BLaER1 treated with 17β-estradiol and CSF1 and Interleukin-3, amounts not matched to agents 10 nM and 100 nM (cell line): ENCODE data around the gene TRDN.

ENCODE experiments used
- H3K27ac ChIP-seq, 11 experiments: shearing (Covaris generic); formaldehyde crosslinking; 2 replicates each; pipeline ENCODE4 v1.8.1; 2022
- H3K27me3 ChIP-seq, 11 experiments: shearing (Covaris generic); formaldehyde crosslinking; 2 replicates each; pipeline ENCODE4 v1.8.1; 2022
- H3K36me3 ChIP-seq, 11 experiments: shearing (Covaris generic); formaldehyde crosslinking; 2 replicates each; pipeline ENCODE4 v1.8.1; 2022
- H3K4me1 ChIP-seq, 10 experiments: shearing (Covaris generic); formaldehyde crosslinking; 2 replicates each; pipeline ENCODE4 v1.8.1; 2022
- H3K4me2 ChIP-seq, 11 experiments: shearing (Covaris generic); formaldehyde crosslinking; 2 replicates each; pipeline ENCODE4 v1.8.1; 2022
- H3K4me3 ChIP-seq, 10 experiments: shearing (Covaris generic); formaldehyde crosslinking; 2 replicates each; pipeline ENCODE4 v1.8.1; 2022
- H3K9ac ChIP-seq, 11 experiments: shearing (Covaris generic); formaldehyde crosslinking; 2 replicates each; pipeline ENCODE4 v1.8.1; 2022
- H3K9me3 ChIP-seq, 11 experiments: shearing (Covaris generic); formaldehyde crosslinking; replicated peaks in 1 of 11; 2 replicates each; pipeline ENCODE4 v1.8.1; 2022
- H4K20me1 ChIP-seq, 11 experiments: shearing (Covaris generic); formaldehyde crosslinking; 2 replicates each; pipeline ENCODE4 v1.8.1; 2022
- Cebpa-rat ChIP-seq, 11 experiments: shearing (Covaris generic); IDR thresholded peaks; 2 replicates each; pipeline ENCODE4 v1.8.1; 2022

TRDN gene

DNA sequence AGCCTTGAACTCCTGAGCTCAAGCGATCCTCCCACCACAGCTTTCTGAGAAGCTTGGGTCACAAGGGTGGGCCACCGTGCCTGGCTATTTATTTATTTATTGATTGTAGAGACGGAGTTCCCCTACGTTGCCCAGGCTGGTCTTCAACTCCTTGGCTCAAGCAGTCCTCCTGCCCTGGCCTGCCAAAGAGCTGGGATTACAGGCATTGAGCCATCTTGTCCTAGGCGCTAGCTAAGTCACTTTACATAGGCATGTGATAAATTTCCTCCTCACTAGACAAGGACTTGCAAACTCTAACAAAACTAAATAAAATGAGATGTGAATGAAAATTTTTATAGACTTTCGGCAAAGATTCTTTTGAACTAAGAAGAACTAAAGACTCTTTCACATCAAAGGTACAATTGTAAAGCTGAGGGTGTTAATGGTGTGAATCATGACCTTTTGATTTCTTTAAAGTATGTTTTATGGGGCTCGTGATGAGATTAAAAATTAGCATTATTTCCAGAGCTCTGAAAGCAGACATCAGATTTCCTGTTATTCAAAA lies 428.7 kb downstream of the TRDN start:
- Histone ChIP-seq H3K4me2 (no peak overlapping the region), H4K20me1 (no peaks in the 10 kb centered on the region)

DNA sequence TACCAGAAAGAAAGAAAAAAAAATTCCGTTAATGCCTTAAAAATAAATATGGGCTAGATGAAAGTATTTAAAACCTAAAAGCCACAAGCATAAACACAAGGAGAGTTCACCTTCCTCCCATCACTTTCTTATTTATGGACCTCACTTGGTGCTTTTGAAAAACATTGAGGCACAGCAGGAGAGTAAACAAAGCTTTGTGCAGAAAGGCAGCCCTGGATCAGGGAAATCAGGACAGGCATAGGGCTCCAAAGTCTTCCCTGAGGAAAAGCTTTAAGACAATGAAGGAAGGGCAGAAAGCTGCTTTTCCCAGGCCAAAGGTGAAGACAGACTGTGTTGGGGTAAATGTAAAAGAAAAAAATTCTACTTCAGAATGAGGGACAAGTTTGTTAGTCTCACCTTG lies 432.8 kb downstream of the TRDN start:
- Histone ChIP-seq H3K4me3 (no peak overlapping the region), H3K27me3 (no peaks in the 10 kb centered on the region), H4K20me1 (no peaks in the 10 kb centered on the region), H3K4me2 (no peak overlapping the region), H3K27ac (no peak overlapping the region), H3K9me3 (peaks cover 11 to 17% (median 15%) of the 10 kb centered on the region in 11 experiments; a peak in 21 of 22 replicates), H3K36me3 (no peaks in the 10 kb centered on the region), H3K4me1 (no peaks in the 10 kb centered on the region), H3K9ac (no peak overlapping the region)
- no peak for TF ChIP-seq Cebpa-rat (IDR thresholded peaks at IDR 0.05)

More for the DNA sequence above, 428.7 kb downstream of the TRDN start:
- no peaks in the 10 kb centered on the region for H3K4me1 ChIP-seq
- H3K9ac ChIP-seq, result no peak overlapping the region
- H3K27ac ChIP-seq, result no peak overlapping the region
- no peak overlapping the region for H3K4me3 ChIP-seq
- 0 out of 22 replicates have a peak, but pooled peaks cover 0 to under 1% (median 0%) of the 10 kb centered on the region in 11 experiments for H3K9me3 ChIP-seq
- TF ChIP-seq Cebpa-rat (IDR thresholded peaks at IDR 0.05), result no peak
- no peaks in the 10 kb centered on the region for H3K36me3 ChIP-seq
- H3K27me3 ChIP-seq, result no peaks in the 10 kb centered on the region

DNA sequence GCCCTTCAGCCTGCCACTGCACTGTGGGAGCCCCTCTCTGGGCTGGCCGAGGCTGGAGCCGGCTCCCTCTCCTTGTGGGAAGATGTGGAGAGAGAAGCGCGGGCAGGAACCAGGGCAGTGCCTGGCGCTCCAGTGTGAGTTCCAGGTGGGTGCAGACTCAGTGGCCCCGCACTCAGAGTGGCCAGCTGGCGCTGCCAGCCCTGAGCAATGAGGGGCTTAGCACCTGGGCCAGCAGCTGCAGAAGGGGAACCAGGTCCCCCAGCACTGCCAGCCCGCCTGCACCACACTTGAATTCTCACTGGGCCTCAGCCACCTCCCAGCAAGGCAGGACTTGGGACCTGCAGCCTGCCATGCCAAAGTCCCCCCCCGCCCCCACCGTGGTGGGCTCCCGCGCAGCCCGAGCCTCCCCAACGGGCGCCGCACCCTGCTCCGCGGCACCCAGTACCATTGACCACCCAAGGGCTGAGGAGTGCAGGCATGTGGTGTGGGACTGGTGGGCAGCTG lies 434.8 kb downstream of the TRDN start:
- Histone ChIP-seq H3K27me3 (no peaks in the 10 kb centered on the region), H3K9me3 (peaks cover 11 to 17% (median 15%) of the 10 kb centered on the region in 11 experiments; a peak in 21 of 22 replicates), H3K4me2 (no peak overlapping the region), H3K4me3 (no peak overlapping the region), H3K27ac (no peak overlapping the region), H3K9ac (no peak overlapping the region), H4K20me1 (no peaks in the 10 kb centered on the region), H3K36me3 (no peaks in the 10 kb centered on the region), H3K4me1 (no peaks in the 10 kb centered on the region)
- TF ChIP-seq Cebpa-rat (IDR thresholded peaks at IDR 0.05), result no peak

DNA sequence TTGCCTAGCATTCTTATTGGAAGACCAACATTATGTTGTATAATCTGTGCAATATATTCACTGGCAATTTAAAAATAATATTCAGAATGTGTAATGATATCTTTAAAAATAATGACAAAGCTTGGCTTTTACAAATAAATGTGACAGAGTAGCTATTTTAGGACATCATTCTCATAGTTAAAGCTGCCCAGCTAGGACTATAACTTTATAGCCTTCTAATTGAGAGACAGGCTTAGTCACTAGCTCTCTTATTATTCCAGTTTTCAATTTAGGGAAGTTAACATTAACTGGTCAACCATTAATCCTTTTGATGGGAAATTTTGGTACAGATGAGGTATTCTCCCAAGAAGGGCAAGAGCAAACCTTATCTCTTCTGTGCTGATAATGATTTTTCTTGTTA lies 443.5 kb downstream of the TRDN start:
- Histone ChIP-seq H3K27ac (no peak overlapping the region), H4K20me1 (no peaks in the 10 kb centered on the region), H3K4me3 (no peak overlapping the region), H3K36me3 (no peaks in the 10 kb centered on the region), H3K9ac (no peak overlapping the region), H3K27me3 (no peaks in the 10 kb centered on the region), H3K9me3 (no peaks in the 10 kb centered on the region), H3K4me2 (no peak overlapping the region), H3K4me1 (no peaks in the 10 kb centered on the region)
- TF ChIP-seq Cebpa-rat (IDR thresholded peaks at IDR 0.05), result no peak

DNA sequence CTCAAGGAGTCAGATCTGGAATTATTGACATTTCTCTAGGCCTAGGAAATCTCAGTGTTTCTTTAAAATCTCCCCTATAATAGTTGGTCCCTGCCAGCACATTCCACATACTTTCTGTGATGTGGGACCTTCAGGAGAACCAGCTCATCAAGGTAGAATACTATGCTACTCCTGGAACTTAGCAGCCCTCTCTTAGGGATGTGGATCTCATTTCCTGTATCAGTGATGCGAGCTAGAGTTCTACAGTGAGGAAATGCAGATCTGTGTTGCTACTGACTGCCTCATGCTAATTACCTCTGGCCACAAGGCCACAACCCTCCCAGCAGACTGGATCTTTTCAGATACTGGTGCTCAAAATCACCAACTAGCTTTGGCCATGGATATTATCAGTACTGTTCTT lies 446.9 kb downstream of the TRDN start:
- no peak for TF ChIP-seq Cebpa-rat (IDR thresholded peaks at IDR 0.05)

DNA sequence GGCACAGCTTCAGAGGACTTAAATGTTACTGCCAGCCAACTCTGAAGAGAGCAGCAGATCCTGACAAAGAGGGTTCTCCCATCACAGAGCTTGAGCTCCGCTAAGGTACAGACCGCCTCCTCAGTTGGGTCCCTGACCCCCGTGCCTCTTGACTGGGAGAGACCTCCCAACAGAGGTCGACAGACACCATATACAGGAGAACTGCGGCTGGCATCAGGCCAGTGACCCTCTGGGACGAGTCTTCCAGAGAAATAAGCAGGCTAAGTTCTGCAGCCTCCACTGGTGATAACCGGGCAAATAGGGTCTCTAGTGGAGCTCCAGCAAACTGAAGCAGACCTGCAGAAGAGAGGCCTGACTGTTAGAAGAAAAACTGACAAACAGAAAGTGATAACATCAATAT lies 453.8 kb downstream of the TRDN start:
- Histone ChIP-seq H3K9ac (no peak overlapping the region), H3K4me3 (no peak overlapping the region), H3K27me3 (no peaks in the 10 kb centered on the region), H3K27ac (no peak overlapping the region), H3K36me3 (no peaks in the 10 kb centered on the region), H3K4me1 (peaks cover 0 to 4% (median 0%) of the 10 kb centered on the region in 10 experiments; a peak in 2 of 20 replicates), H3K4me2 (no peak overlapping the region), H4K20me1 (no peaks in the 10 kb centered on the region), H3K9me3 (peaks cover 8 to 21% (median 13%) of the 10 kb centered on the region in 11 experiments; a peak in 21 of 22 replicates)
- TF ChIP-seq Cebpa-rat (IDR thresholded peaks at IDR 0.05), result no peak

More for the DNA sequence above, 446.9 kb downstream of the TRDN start:
- Histone ChIP-seq H3K9ac (no peak overlapping the region), H3K4me1 (peaks cover 0 to 4% (median 0%) of the 10 kb centered on the region in 10 experiments; a peak in 2 of 20 replicates), H3K4me2 (no peak overlapping the region), H3K4me3 (no peak overlapping the region), H3K9me3 (peaks cover 0 to 12% (median 0%) of the 10 kb centered on the region in 11 experiments; a peak in 2 of 22 replicates), H3K27ac (no peak overlapping the region), H4K20me1 (no peaks in the 10 kb centered on the region), H3K27me3 (no peaks in the 10 kb centered on the region), H3K36me3 (no peaks in the 10 kb centered on the region)

DNA sequence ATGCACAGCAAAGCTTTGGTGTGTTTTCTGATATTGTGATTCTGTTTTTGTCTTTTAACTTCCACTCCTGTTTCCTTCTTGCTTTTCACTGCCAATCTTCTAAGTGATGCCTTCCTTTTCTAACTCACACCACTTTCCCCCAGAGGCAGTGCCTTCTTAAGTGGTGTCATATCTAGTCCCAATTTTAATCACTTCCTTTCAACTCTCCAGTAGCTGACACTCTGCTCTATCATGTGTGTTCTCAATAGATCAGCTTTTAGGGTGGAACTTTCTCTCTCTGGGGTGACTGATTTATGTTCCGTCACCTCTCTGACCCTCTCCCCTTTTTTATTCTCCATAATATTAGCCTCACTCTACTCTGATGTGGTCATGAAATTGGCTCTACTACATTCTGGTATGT lies 460.0 kb downstream of the TRDN start:
- no peak for TF ChIP-seq Cebpa-rat (IDR thresholded peaks at IDR 0.05)
- Histone ChIP-seq H3K9ac (no peak overlapping the region), H3K27me3 (no peaks in the 10 kb centered on the region), H3K4me3 (no peak overlapping the region), H3K9me3 (no peaks in the 10 kb centered on the region), H3K4me1 (peaks cover 0 to 14% (median 5%) of the 10 kb centered on the region in 10 experiments; a peak in 11 of 20 replicates), H3K27ac (no peak overlapping the region), H4K20me1 (no peaks in the 10 kb centered on the region), H3K4me2 (peak overlapping the region in 6 of 11 experiments; percentile 5 to 48 (median 23); a peak in 6 of 22 replicates), H3K36me3 (no peaks in the 10 kb centered on the region)

DNA sequence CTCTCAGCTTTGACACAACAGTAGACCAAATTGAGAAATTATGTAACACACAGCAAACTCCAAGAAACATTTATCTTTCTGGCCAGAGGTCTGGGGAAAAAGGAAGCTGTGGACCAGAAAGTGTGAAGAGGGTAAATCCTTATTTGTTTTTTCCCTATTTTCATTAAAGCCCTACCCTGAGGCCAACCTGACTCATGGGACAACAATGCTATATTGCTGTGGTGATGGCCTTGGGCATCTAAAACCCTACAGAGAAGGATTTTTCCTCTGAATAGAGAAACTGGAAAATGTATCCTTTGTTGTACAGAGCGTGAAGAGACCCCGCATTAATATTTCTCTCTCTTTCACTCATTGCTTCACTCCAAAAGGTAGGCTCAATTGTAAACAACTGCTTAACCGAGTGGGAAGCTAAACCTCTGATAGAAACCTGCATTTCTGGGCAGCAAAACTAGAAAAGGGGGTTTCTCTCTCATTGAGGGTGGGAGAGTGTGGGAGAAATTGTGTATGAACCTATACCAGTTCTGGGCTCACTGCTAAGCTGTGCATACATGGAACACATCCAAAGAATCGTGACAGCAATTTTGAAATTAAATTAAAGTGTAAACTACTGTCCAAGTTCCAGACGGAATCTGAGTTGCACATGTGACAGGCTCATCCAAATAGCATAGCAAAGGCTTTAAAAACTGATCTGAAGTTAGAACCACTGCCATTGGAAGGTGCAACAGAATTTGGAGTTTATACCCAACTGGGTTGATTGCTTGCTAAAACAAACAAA lies 465.2 kb downstream of the TRDN start:
- H3K4me3 ChIP-seq, result no peak overlapping the region
- no peak overlapping the region for H3K4me2 ChIP-seq
- peaks cover 0 to 5% (median under 1%) of the 10 kb centered on the region in 10 experiments; a peak in 9 of 20 replicates for H3K4me1 ChIP-seq
- no peaks in the 10 kb centered on the region for H3K27me3 ChIP-seq
- TF ChIP-seq Cebpa-rat (IDR thresholded peaks at IDR 0.05), result no peak
- H4K20me1 ChIP-seq, result no peaks in the 10 kb centered on the region
- H3K36me3 ChIP-seq, result no peaks in the 10 kb centered on the region
- no peak overlapping the region for H3K27ac ChIP-seq
- no peak overlapping the region for H3K9ac ChIP-seq
- H3K9me3 ChIP-seq, result no peaks in the 10 kb centered on the region

DNA sequence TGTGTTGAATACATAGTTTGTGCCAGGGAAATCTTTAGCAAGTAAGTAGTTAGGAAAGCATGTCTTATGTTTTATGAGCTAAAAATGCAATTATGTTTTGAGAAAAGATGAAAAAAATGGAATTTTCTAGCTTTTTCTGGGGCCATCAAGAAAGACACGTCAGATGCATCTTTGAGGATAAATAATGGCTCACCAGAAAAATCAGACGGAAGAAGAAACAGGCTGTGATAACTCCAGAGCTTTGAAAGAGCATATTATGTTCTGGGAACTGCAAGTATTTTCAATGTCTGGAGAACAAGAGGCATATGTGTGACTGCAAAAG lies 467.0 kb downstream of the TRDN start:
- Histone ChIP-seq H4K20me1 (no peaks in the 10 kb centered on the region), H3K27ac (no peak overlapping the region), H3K4me3 (no peak overlapping the region), H3K36me3 (no peaks in the 10 kb centered on the region), H3K27me3 (no peaks in the 10 kb centered on the region), H3K9me3 (no peaks in the 10 kb centered on the region), H3K4me2 (no peak overlapping the region), H3K4me1 (no peaks in the 10 kb centered on the region), H3K9ac (no peak overlapping the region)
- no peak for TF ChIP-seq Cebpa-rat (IDR thresholded peaks at IDR 0.05)
